ENCODE data around the gene HOXC10. TPM values are rescaled to one million over a fixed set of nuclear protein-coding genes. Genes with fewer than 3 reads are reported as not detected.

Gene HOXC10
- total RNA-seq, 1 experiment from 2014 or later: not detected

GRCh38 chr12:53993162-53994008 lies 8.4 kb downstream of the HOXC10 start:
- TF ChIP-seq ZNF121 (CRISPR knock-in tag; IDR thresholded peaks at IDR 0.05) (no peak), FOXJ3 (CRISPR knock-in tag; IDR thresholded peaks at IDR 0.05; ENCODE audit: borderline replicate concordance) (no peak), OVOL2 (CRISPR knock-in tag; IDR thresholded peaks at IDR 0.05; ENCODE audit: borderline replicate concordance) (no peak), JUN (CRISPR knock-in tag; IDR thresholded peaks at IDR 0.05) (no peak), SMAD3 (CRISPR knock-in tag; IDR thresholded peaks at IDR 0.05; ENCODE audit: borderline replicate concordance) (no peak), NR2C2 (CRISPR knock-in tag; IDR thresholded peaks at IDR 0.05) (no peak), ZBTB43 (CRISPR knock-in tag; IDR thresholded peaks at IDR 0.05) (no peak), TEAD4 (CRISPR knock-in tag; IDR thresholded peaks at IDR 0.05) (no peak), NR1H2 (CRISPR knock-in tag; IDR thresholded peaks at IDR 0.05) (no peak), IRF2 (CRISPR knock-in tag; IDR thresholded peaks at IDR 0.05; ENCODE audit: borderline replicate concordance, low read depth) (no peak), EMX1 (CRISPR knock-in tag; IDR thresholded peaks at IDR 0.05) (no peak), USF2 (CRISPR knock-in tag; IDR thresholded peaks at IDR 0.05) (no peak), MXD4 (CRISPR knock-in tag; IDR thresholded peaks at IDR 0.05; ENCODE audit: borderline replicate concordance) (no peak), NR3C1 (CRISPR knock-in tag; conservative IDR thresholded peaks at IDR 0.05; ENCODE audit: low read depth) (no peak), KAT7 (CRISPR knock-in tag; IDR thresholded peaks at IDR 0.05; ENCODE audit: borderline replicate concordance) (no peak), ZNF423 (CRISPR knock-in tag; IDR thresholded peaks at IDR 0.05) (no peak), SP1 (CRISPR knock-in tag; conservative IDR thresholded peaks at IDR 0.05) (no peak)
- TF ChIP-seq, protein P1, sequence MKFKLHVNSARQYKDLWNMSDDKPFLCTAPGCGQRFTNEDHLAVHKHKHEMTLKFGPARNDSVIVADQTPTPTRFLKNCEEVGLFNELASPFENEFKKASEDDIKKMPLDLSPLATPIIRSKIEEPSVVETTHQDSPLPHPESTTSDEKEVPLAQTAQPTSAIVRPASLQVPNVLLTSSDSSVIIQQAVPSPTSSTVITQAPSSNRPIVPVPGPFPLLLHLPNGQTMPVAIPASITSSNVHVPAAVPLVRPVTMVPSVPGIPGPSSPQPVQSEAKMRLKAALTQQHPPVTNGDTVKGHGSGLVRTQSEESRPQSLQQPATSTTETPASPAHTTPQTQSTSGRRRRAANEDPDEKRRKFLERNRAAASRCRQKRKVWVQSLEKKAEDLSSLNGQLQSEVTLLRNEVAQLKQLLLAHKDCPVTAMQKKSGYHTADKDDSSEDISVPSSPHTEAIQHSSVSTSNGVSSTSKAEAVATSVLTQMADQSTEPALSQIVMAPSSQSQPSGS (CRISPR knock-in tag; IDR thresholded peaks at IDR 0.05; ENCODE audit: borderline replicate concordance, low read depth): no peak
- TF ChIP-seq, protein P2, sequence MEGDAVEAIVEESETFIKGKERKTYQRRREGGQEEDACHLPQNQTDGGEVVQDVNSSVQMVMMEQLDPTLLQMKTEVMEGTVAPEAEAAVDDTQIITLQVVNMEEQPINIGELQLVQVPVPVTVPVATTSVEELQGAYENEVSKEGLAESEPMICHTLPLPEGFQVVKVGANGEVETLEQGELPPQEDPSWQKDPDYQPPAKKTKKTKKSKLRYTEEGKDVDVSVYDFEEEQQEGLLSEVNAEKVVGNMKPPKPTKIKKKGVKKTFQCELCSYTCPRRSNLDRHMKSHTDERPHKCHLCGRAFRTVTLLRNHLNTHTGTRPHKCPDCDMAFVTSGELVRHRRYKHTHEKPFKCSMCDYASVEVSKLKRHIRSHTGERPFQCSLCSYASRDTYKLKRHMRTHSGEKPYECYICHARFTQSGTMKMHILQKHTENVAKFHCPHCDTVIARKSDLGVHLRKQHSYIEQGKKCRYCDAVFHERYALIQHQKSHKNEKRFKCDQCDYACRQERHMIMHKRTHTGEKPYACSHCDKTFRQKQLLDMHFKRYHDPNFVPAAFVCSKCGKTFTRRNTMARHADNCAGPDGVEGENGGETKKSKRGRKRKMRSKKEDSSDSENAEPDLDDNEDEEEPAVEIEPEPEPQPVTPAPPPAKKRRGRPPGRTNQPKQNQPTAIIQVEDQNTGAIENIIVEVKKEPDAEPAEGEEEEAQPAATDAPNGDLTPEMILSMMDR (IDR thresholded peaks at IDR 0.05): no peak
- TF ChIP-seq, protein P3, sequence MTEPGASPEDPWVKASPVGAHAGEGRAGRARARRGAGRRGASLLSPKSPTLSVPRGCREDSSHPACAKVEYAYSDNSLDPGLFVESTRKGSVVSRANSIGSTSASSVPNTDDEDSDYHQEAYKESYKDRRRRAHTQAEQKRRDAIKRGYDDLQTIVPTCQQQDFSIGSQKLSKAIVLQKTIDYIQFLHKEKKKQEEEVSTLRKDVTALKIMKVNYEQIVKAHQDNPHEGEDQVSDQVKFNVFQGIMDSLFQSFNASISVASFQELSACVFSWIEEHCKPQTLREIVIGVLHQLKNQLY (CRISPR knock-in tag; IDR thresholded peaks at IDR 0.05): no peak
- H3K36me3 Mint-ChIP-seq: no peaks in the 10 kb centered on the region
- H3K4me1 Mint-ChIP-seq: peaks cover 44% of the 10 kb centered on the region
- CTCF ChIA-PET: interaction anchor here (0.7 to 3.2 kb wide), 5 partner anchors 12 to 221 kb away, joined by 3 to 12 read pairs (median 4); no protein-coding TSS in a partner anchor
- H3K27ac Mint-ChIP-seq: no peak overlapping the region
- H3K9me3 Mint-ChIP-seq: no peaks in the 10 kb centered on the region
- H3K27me3 Mint-ChIP-seq (ENCODE audit: low read depth): peaks cover 100% of the 10 kb centered on the region
- ATAC-seq: no peak
- H3K4me3 Mint-ChIP-seq: no peak overlapping the region
- no peak for DNase-seq (ENCODE audit: low spot score)
- POLR2A ChIA-PET: interaction anchor here (0.9 kb wide), 1 partner anchor 24 kb away, joined by 3 read pairs; no protein-coding TSS in a partner anchor

- Mint-ChIP-seq H3K4me1 (peaks cover 42% of the 10 kb centered on the region), H3K27ac (no peak overlapping the region), H3K4me3 (peak overlapping the region; percentile 14; the same call in 1 of the 2 replicates), H3K9me3 (no peaks in the 10 kb centered on the region), H3K27me3 (ENCODE audit: low read depth) (peaks cover 100% of the 10 kb centered on the region), H3K36me3 (no peaks in the 10 kb centered on the region)
- ChIA-PET CTCF (interaction anchor here (0.9 to 1.7 kb wide), 2 partner anchors 12 to 214 kb away, joined by 3 to 8 read pairs; no protein-coding TSS in a partner anchor), POLR2A (interaction anchor here (0.9 kb wide), 1 partner anchor 24 kb away, joined by 3 read pairs; no protein-coding TSS in a partner anchor)
- DNase-seq (ENCODE audit: low spot score) (no peak), ATAC-seq (no peak)
- TF ChIP-seq FOXP1 (CRISPR knock-in tag; IDR thresholded peaks at IDR 0.05; ENCODE audit: borderline replicate concordance) (no peak), NFATC4 (CRISPR knock-in tag; IDR thresholded peaks at IDR 0.05) (no peak), PREB (CRISPR knock-in tag; IDR thresholded peaks at IDR 0.05; ENCODE audit: borderline replicate concordance) (no peak), ESRRA (CRISPR knock-in tag; IDR thresholded peaks at IDR 0.05; ENCODE audit: borderline replicate concordance) (no peak)
Observed at GRCh38 chr12:53994009-53994263, 9.0 kb downstream of the HOXC10 start.
